ENCODE data around the gene SDR42E2.
"Not testable (repeated sequence)": the region's sequence is repeated elsewhere in the genome, so short reads cannot be mapped to it uniquely, and the experiment has no call there.

The SDR42E2 gene

DNA sequence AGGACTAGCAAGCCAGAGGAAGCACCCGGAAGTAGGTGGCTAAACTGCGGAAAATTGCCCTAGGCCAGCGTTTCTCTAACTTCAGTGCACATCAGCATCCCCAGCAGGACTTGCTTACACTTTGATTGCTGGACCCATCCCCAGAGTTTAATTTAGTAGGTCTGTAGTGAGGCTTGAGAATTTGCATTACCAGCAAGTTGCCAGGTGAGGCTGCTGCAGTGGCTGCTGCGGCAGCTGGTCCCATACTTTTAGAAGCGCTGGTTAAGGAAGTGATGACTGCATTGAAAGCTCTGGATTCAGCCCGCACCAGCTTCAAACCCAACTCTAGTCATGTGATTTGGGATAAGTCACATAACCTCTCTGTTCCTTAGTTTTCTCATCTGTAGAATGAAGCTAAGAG is 48.0 kb downstream of the SDR42E2 start:
- no peak for DNase-seq (ENCODE audit: low read depth in 2 of 3, low spot score in 2 of 3)

DNA sequence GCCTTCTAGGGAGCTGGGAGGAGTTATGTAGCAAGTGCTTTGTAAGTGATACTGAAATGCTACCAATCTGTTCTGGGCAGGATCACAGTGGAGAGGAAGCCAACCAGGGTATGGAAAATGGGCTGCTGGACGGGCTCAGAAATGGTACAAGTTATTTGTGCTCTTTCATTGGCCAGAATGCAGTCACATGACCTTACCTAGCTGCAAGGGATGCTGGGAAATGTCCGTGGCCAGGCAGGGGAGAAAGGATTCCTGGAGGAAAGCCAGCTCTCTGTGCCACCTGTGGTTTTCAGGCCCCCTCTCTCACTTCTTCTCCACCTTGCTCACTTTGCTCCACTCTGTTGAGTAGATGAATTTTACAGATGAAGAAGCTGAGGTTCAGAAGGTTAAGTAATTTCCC is 48.5 kb downstream of the SDR42E2 start:
- no peak for DNase-seq (ENCODE audit: low read depth in 2 of 3, low spot score in 2 of 3)

- no peak for DNase-seq (ENCODE audit: low read depth in 2 of 3, low spot score in 2 of 3)
Observed at GRCh38 chr16:22213236-22213635, 50.9 kb downstream of the SDR42E2 start.

GRCh38 chr16:22213801-22214200 is 51.5 kb downstream of the SDR42E2 start:
- no peak for DNase-seq (ENCODE audit: low read depth in 2 of 3, low spot score in 2 of 3)

DNA sequence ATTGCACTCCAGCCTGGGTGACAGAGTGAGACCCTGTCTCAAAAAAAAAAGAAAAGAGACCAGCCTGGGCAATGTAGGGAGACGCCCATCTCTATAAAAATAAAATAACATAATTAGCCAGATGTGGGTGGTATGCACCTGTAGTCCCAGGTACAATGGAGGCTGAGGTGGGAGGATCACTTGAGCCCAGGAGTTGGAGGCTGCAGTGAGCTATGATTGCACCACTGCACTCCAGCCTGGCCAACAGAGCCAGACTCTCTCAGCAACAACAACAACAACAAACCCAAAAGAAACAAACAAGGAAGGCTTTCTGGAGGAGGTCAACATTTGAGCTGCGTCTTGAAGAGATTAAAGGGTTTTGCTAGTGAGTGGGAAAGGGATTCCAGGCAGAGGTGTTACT is 52.1 kb downstream of the SDR42E2 start:
- DNase-seq (ENCODE audit: low read depth in 2 of 3, low spot score in 2 of 3): no peak

- DNase-seq (ENCODE audit: low read depth in 2 of 3, low spot score in 2 of 3): no peak
Observed at GRCh38 chr16:22214889-22215288, 52.6 kb downstream of the SDR42E2 start.

DNA sequence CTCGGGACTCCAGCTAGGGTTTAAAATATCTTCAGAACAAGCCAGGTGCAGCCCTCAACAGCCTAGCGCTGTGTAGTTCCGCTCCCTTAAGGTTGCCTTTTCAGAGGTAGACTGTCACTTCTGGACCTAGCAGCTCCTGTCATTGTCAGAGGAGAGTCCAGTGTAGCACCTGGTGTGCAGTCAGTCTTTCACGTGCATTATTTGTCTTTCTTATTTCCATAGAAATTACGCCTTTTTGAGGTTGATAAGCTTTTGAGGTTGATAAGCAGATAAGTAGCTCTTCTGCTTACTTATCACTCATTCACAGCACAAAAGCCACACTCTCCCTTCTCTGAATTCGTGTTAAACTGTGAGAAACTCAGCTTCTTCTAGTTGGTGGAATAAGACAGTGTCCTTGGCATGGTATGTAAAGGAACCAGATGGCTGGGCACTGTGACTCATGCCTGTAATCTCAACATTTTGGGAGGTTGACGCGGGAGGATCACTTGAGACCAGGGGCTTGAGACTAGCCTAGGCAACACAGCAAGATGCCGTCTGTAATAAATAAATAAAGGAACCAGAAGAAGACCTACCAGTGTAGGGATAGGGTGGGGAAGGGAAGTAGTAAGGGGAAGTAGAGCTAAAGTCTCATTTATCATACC is 54.0 kb downstream of the SDR42E2 start:
- no peak for DNase-seq (ENCODE audit: low read depth in 2 of 3, low spot score in 2 of 3)

GRCh38 chr16:22216832-22217225 is 54.5 kb downstream of the SDR42E2 start:
- DNase-seq (ENCODE audit: low read depth in 2 of 3, low spot score in 2 of 3): not testable (repeated sequence)

DNA sequence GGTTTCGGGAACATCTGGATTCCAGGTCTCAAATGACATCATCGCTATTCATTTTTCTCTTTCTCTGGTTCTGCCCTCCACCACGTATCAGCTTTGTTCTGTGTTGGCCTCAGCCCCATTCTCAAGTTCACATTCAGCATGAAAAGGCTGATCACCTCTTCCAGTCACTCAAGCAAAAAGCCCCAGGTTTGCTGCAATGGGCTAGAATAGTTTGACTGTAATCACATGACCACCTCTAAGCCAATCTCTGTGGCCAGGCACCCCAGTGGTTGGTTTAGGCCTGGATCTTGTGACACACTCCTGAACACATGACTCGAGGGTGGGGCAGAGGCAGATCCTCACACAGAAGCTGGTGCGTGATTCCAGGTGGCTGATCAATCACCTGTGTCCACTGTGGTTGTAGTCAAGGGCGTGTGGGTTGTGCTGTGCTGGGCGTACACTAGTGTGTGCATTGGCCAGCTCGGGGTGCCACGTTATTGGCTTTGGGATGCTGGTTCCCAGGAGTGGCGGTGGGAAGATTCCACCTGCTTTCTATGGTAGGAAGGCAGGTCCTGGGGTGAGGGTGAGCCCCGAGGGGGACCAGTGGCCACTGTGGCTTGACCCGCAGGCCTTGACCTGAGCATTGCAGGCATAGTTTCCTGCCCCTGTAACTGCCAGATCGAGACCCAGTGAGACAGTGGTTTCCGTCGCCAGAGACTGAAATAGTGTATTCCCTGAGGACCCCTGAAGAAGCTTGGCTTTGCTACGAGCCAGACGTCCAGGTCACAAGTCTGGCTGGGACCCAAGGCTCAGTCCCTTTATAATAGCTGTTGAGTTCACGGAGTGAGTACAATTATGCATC is 55.8 kb downstream of the SDR42E2 start:
- DNase-seq (ENCODE audit: low read depth in 2 of 3, low spot score in 2 of 3): no peak

GRCh38 chr16:22219389-22220068 is 57.2 kb downstream of the SDR42E2 start:
- DNase-seq (ENCODE audit: low read depth in 2 of 3, low spot score in 2 of 3): no peak

DNA sequence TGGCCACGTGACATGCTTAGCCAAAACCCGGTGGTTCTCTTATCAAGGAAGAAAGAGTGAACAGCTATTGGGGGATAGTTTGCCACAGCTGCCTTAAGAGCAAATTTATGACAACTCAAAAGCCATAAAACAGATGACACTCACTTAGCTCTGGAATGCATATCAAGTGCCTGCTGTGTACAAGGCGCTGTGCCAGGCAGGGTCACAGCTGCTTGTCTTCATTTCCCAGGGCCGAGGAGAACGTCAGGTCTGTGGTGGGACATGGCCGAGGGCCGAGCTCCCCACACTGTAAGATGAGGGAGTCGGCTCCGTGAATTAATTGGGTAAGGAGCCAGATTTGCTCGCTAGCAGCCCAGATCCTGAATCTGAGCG is 57.7 kb downstream of the SDR42E2 start:
- no peak for DNase-seq (ENCODE audit: low read depth in 2 of 3, low spot score in 2 of 3)

DNA sequence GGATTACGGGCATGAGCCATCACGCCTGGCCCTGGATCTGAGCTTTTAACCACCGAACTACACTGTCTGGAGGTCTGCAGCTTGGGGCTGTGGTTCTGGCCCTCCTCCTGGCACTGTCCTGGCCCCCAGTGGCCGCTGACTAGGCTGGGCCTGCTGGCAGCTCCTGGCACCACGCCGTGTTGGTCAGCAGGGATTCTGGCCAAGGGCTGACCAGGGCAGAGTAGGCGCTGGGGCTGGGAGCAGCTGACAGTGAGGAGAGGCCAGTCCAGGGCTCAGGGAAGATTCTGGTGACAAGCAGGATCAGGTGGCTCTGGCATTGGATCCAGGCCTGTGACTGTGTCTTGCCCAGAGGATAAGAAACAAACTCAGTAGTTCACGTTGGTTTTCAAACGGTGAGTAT is 58.4 kb downstream of the SDR42E2 start:
- no peak for DNase-seq (ENCODE audit: low read depth in 2 of 3, low spot score in 2 of 3)

DNA sequence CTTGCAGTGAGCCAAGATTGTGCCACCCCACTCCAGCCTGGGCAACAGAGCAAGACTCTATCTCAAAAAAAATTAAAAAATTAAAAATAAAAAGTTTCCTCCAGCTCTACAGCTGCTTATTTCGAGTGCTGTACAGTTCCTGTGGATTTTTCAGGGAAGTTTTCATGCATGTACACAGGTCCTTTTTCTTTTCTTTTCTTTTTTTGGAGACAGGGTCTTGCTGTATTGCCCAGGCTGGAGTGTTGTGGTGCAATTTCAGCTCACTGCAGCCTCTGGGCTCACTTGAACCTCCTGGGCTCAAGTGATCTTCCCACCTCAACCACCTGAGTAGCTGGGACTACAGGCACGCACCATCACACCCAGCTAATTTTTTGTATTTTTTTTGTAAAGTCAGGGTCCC is 59.7 kb downstream of the SDR42E2 start:
- DNase-seq (ENCODE audit: low read depth in 2 of 3, low spot score in 2 of 3): no peak

DNA sequence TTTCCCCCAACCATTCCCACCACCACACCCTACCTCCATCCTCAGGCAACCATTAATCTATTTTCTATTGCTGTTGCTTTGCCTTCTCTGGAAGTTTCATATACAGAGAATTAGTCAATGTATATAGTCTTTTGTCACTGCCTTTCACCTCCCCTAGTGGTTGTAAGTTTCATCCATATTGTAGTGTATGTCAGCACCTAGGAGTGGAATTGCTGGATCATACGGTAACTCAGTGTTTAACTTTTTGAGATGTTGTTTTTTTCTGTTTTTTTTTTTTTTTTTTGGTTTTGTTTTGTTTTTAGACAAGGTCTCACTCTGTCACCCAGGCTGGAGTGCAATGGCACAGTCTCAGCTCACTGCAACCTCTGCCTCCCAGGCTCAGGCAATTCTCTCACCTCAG is 60.7 kb downstream of the SDR42E2 start:
- DNase-seq (ENCODE audit: low read depth in 2 of 3, low spot score in 2 of 3): no peak

DNA sequence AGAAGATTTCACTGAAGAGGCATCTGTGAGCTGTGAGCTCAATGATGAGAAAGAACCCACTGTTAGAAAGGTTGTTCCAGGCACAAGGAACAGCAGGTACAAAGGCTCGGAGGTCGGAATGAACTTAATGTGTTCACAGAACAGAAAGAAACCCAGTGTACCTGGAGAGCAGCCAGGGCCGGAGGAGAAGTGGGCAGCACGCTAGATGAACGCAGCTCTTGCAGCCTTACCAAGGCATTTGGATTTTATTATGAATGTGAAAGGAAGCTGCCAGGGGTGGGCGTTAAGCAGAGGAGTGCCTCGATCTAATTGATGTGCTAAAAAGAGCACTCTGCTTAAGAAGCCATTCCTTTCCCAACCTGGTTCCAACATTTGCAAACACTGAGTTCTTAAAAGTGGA is 62.8 kb downstream of the SDR42E2 start:
- no peak for DNase-seq (ENCODE audit: low read depth in 2 of 3, low spot score in 2 of 3)

DNA sequence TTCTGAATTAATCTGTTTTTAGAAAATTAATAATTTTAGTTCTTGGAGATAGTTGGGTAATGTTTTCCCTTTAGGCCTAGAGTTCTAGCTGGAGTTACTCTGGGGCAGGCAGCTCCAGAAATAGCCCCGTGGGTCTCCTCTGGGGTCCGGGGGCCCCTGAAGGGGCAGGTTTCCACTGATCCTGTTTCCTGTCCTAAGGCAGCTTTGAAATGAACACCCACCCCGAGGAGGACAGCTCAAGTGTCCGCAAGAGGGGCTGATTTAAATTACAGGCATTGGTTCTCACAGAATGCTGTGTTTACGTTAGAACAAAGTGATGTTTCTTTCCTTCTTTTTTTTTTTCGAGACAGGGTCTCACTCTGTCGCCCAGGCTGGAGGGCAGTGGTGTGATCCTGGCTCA is 67.6 kb downstream of the SDR42E2 start:
- DNase-seq (ENCODE audit: low read depth in 2 of 3, low spot score in 2 of 3): no peak

DNA sequence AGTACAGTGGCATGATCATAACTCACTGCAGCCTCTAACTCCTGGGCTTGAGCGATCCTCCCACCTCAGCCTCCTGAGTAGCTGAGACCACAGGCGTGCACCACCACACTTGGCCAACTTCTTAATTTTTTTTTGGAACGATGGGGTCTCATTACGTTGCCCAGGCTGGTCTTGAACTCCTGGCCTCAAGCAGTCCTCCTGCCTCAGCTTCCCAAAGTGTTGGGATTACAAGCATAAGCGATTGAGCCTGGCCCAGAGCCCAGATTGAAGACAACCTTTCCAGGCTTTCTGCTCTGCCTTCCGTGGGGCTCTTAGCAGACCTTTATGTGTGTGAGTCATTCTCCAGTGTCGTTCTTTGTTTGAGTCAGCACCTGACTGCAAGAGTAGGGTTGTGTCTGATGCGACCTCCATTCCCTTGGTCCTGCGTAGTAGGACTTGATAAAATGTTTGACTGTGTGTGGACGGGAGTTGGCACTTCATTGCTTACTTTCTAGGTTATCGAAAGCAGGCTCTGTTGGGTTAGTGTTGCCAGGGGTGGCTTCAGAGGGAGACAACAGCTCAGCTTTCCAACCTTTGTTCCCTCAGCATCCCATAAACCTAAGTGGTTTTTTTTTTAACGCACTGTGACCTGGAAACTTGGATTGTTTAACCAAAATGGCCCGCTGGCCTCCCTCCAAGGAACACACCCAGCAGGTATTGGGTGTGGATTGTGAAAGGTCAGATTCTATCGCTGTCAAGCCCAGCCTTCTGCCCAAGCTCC is 70.2 kb downstream of the SDR42E2 start:
- no peak for DNase-seq (ENCODE audit: low read depth in 2 of 3, low spot score in 2 of 3)

DNA sequence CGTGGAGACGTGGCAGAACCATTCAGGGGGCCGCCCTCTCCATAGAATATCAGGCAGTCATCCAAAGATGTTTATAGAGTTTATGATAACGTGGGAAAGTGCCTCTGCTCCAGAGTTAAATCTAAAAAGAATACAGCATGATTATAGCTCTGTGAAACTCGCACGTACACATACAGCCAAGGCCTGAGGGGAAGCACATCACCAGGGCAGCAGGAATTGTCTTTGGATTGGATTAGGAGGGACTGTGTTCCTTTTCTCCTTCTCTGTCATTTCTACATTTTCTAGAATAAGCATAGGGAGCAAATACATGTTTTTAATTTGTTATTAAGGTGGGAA is 70.7 kb downstream of the SDR42E2 start:
- no peak for DNase-seq (ENCODE audit: low read depth in 2 of 3, low spot score in 2 of 3)

GRCh38 chr16:22235839-22236745 is 73.8 kb downstream of the SDR42E2 start:
- DNase-seq (ENCODE audit: low read depth in 2 of 3, low spot score in 2 of 3): no peak

- no peak for DNase-seq (ENCODE audit: low read depth in 2 of 3, low spot score in 2 of 3)
Observed at GRCh38 chr16:22239131-22239805, 77.0 kb downstream of the SDR42E2 start.

All from activated CD8-positive, alpha-beta memory T cell treated with anti-CD3 and anti-CD28 coated beads for 48 hours (primary cell).